ENCODE measurements around the gene MAGED4B.
"Not testable (repeated sequence)": the region's sequence is repeated elsewhere in the genome, so short reads cannot be mapped to it uniquely, and the experiment has no call there.

MAGED4B gene

DNA sequence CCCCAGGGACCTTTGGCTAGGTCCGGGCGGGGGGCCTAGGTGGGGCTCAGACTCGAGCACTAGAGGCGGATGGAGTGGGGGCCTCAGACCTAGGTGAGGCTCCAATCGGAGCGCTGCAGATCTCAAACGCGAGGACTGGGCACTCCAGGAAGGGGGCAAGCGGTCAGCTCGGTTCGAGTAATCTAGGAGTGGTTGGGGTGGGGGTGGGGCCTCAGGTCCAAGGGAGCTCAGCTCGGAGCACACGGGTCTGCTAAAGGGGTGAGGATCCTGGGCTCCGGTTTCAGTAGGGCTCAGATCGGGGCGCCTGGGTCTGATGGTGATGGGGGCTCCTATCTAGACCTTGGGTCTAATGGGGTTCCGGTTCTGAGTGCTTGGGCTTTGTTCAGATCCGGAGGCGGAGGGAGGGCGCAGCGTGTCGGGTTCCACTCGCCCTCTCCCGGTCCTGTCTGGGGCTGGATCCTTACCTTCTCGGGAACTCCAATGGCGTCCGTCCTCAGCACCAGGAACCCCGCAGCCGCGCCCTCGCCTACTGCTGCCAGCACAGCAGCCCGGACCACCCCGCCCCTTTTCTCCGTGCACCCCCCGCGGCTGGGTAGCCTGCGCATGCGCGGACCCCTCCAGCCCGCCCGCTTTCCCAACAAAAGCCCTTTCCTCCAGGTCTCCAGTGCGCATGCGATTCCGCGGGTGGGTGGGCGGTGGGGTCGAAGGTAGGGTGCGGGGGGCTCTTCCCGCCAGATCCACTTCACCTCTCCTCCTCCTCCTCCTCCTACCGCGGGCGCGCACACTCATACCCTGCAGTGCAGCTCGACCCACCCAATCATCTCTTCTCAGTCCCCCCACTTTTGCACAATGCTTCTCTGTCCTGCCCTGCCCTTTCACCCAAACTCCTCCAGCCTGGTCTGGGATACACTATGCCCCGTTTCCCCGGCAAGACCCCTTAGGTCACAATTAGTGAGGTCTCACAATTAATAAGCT is at the start of gene MAGED4B:
TSS of gene MAGED4B (minus strand) at position 518 of the 975 bp plus-strand sequence. CDS start 1,011 bp downstream, outside the sequence.
- DNase-seq, result not testable (repeated sequence)

DNA sequence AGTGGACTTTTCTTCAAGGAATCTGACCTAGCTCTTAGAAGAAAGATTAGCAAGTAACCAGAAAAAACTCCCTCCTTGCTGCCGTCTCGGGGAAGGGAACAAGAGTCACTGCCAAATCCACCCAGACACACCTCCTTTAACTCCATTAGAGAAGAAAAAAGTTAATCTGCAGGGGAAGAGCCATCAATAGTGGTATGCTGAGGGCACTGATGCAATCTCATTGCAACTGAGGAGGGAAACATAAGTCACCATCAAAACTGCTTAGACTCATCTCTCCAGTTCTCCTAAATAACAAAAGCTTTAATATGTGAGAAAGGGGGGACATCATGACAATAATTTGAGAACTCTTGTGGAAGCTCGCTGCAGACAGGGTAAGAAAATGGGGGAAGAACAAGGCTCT is 49.3 kb upstream of the MAGED4B start:
- DNase-seq, result no peak

DNA sequence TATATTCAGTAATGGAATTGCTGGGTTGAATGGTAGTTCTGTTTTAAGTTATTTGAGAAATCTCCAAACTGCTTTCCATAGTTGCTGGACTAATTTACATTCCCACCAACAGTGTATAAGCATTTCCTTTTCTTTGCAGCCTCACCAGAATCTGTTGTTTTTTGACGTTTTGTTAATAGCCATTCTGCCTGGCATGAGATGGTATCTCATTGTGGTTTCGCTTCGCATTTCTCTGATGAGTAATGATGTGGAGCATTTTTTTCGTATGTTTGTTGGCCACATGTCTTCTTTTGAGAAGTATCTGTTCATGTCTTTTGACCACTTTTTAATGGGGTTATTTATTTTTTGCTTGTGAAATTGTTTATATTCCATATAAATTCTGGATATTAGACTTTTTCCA is 13.6 kb upstream of the MAGED4B start:
- DNase-seq, result no peak

GRCh38 chrX:52078131-52078530 is 9.1 kb upstream of the MAGED4B start:
- DNase-seq, result no peak

- not testable (repeated sequence) for DNase-seq
Observed at GRCh38 chrX:52042288-52042687, 26.7 kb downstream of the MAGED4B start.

DNA sequence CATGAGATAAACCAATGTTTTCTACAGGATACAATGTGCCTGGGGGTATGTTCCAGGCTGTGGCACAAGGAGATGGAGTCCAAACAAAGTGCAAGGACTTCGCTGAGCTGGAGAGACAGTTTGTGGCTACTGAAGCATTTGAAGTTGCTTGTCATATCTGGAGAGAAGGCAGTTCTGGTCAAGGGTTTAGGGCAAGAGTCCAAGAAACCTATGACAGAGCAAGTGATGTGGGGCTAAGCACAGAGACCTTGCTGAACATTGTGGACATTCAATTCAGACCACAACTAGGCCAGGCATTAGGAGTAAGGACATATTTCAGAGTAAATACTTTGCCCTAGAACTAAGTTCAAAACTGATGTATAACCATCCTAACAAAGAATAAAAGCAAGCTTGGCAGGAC is 34.8 kb downstream of the MAGED4B start:
- no peak for DNase-seq

GRCh38 chrX:52031371-52031770 is 37.6 kb downstream of the MAGED4B start:
- DNase-seq, result no peak

- DNase-seq, result no peak
Observed at GRCh38 chrX:52015794-52016193, 53.2 kb downstream of the MAGED4B start.

All from activated CD4-positive, CD25-positive, alpha-beta regulatory T cell (primary cell).